Measurements from ENCODE around the gene LRIG2.

DNA sequence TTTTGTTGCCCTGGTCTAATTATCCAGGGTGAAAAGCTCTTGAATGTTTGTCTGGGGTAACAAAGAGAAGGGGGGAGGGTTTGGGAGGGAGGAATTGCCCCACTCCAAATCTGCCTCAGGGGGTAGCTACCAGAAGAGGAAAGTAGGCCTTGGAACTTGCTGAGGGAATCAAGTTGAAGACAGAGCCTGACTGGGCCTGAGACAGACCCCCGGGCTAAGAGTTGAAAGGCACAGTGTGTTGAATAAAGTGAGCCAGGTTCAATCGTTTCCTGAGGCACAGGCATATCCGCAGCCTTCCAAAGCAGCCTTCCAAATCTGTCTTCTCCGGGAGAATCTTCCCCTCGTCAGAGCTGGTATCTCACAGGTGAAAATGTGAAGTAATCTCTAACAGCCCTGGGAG lies 96.6 kb downstream of the LRIG2 start:
- TF ChIP-seq PHB2 (IDR thresholded peaks at IDR 0.05; ENCODE audit: low read depth), result no peak
- TF ChIP-seq CTCF (IDR thresholded peaks at IDR 0.05 in 2 of 3, conservative IDR thresholded peaks at IDR 0.05 in 1 of 3; ENCODE audit: insufficient read depth in 2 of 3, low read depth in 1 of 3, low read length in 3 of 3), result no peak
- no peak for TF ChIP-seq E4F1 (CRISPR knock-in tag; IDR thresholded peaks at IDR 0.05; ENCODE audit: borderline replicate concordance)
- no peak for TF ChIP-seq ZNF274 (IDR thresholded peaks at IDR 0.05; ENCODE audit: borderline replicate concordance, low read depth, low read length)
- no peak for TF ChIP-seq POLR2AphosphoS5 (IDR thresholded peaks at IDR 0.05; ENCODE audit: control insufficient read depth, insufficient read depth, low read depth, low read length)
